Stimulated activated CD4-positive, alpha-beta T cell treated with anti-CD3 and anti-CD28 coated beads, TNF-alpha, amount 100 ng/mL, for 48 hours (primary cell): ENCODE data around the gene CLASP2.
"Not testable (repeated sequence)": the region's sequence is repeated elsewhere in the genome, so short reads cannot be mapped to it uniquely, and the experiment has no call there.

Experiments
- DNase-seq, 3 donors: peaks; one replicate each; pipeline ENCODE4 v3.0.0-alpha.2; 2020; ENCODE audit warnings: low read depth in 3 of 3

CLASP2 gene

DNA sequence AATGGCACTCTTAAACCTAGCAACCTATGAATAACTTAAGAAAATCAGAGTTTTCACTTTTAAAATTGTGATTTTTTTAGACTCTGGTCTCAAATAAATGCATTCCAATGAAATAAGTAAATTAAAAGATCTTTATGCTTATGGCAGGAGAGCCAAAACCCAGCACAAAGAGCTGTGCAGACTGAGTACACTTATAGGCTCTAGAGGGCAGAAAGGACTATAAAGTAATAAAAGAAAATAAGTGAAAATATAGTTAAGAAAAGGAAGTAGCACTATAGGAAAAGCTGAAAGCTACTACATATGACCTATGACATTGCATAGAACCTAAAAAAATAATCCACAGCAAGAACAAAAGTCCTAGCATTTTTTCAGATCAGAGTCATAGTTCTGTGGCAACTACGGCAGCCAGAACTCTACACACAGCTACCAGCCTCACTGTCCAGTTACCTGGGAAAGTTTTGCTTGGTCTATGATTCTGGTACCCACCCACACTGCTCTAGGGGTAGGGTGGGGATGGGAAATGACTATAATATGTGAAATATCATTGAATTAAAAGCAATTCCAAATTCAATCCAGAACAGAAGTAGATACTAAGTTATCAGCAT lies 30.5 kb downstream of the CLASP2 start:
- no peak for DNase-seq

- no peak for DNase-seq
These were observed 35.3 kb downstream of the CLASP2 start for GRCh38 chr3:33682770-33683169.

- no peak for DNase-seq
These were observed 36.4 kb downstream of the CLASP2 start for GRCh38 chr3:33681667-33682066.

- no peak for DNase-seq
These were observed 40.0 kb downstream of the CLASP2 start for GRCh38 chr3:33678073-33678472.

DNA sequence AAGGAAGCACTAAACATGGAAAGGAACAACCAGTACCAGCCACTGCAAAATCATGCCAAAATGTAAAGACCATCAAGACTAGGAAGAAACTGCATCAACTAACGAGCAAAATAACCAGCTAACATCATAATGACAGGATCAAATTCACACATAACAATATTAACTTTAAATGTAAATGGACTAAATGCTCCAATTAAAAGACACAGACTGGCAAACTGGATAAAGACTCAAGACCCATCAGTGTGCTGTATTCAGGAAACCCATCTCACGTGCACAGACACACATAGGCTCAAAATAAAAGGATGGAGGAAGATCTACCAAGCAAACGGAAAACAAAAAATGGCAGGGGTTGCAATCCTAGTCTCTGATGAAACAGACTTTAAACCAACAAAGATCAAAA lies 44.6 kb downstream of the CLASP2 start:
- DNase-seq: not testable (repeated sequence)

DNA sequence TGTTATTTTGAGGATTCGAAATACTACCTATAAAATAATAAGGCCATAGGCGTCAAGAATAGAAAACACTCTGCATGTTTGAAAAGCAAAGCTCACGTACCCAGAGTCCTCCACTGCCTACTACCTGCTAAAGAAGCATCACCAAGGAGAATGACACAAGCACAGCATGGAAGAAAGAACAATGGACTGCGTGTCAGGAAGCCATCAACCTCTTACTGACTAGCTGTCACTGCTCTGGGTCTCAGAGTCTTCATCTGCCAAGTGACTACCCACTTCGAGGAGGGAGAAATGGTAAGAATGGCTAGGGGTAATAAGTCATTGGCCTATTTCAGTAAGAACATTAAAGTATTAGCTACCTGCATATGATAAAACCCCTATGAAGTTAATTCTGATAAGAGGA lies 49.4 kb downstream of the CLASP2 start:
- DNase-seq: no peak

DNA sequence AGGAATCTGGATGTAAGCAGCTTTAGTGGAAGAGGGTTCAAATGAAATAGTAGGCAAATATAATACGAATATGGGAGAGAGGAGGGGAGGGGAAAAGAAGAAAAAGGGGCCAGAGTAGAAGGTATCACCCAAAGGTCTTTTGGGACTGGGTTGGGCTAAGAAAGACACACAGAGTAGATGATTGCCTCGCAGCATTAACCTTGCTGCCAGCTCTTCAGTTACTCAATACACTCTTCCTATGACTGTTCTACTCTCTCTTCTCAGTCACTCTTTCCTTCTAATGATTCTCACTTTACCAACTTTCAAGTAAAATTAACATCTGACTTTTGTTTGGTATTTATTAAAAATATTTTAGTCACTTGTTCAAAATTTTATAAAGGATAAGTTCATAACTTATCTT lies 52.8 kb downstream of the CLASP2 start:
- no peak for DNase-seq

GRCh38 chr3:33664195-33664594 lies 53.9 kb downstream of the CLASP2 start:
- no peak for DNase-seq

- no peak for DNase-seq
These were observed 55.0 kb downstream of the CLASP2 start for GRCh38 chr3:33663042-33663441.

GRCh38 chr3:33659856-33660434 lies 58.1 kb downstream of the CLASP2 start:
- no peak for DNase-seq

DNA sequence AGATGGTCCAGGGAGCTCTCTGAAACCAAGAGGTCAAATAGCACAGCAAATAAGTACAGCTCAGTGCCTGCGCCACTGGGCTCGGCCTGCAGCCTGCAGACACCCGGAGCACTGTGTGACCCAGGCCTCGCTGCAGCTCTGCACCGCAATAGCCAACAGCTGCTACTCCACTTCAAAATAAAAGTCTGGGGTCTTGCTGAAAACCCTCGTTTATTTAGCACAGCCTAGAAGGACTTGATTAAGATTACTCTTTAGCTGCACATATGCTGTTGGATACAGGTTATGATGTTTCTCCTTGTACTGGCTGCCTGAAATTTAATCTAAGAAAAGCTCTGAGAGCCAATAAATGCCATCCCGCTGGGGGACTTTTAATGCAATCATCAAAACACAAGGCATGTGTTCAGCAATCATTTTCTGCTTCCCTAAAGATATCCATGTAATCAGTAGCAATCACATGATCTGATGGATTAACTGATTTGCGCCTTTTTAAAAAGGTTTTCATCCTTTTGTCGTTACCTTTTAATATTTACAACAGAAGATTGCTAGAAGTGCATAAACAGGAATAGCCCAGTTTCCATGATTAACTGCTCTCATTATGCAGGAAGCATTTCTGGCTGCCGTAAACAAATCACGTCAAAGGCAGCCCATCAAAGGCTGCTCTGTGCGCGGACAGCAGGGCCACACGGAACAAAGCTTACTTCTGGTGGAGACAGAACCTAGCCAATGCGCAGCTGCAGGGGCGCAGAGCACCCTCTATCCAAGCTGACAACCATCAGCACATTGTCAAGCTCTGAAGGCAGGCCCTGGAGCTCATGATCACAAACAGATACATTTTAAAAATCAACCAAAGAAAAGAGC lies 58.8 kb downstream of the CLASP2 start:
- DNase-seq: no peak

DNA sequence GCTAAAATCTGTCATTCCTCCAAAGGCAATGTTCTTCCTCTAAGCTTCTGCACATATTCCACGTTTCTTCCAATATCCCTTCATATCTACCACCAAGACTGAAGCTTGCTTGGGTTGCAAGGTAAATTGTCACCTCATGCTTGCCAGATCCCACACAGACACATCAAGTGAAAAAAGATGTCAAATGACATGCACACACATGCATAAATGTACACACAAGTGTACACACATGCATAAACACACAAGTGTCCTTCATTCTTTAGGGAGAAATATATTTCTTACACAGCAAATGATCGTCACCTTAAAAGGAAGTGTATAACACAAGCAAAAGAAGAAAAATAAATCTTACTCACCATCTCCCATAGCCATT lies 59.4 kb downstream of the CLASP2 start:
- no peak for DNase-seq

GRCh38 chr3:33658039-33658438 lies 60.0 kb downstream of the CLASP2 start:
- no peak for DNase-seq

GRCh38 chr3:33652736-33653135 lies 65.3 kb downstream of the CLASP2 start:
- no peak for DNase-seq

DNA sequence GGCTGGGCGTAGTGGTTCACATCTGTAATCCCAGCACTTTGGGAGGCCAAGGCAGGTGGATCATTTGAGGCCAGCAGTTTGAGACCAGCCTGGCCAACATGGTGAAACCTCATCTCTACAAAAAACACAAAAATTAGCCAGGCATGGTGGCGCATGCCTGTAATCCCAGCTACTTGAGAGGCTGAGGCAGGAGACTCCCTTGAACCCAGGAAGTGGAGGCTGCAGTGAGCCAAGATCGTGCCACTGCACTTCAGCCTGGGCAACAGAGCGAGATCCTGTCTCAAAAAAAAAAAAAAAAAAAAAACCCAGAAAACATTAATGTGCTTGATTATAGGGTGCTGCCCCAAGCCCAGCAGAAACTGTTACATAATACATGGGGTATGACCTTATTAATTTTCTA lies 67.0 kb downstream of the CLASP2 start:
- not testable (repeated sequence) for DNase-seq

GRCh38 chr3:33650495-33650894 lies 67.6 kb downstream of the CLASP2 start:
- DNase-seq: no peak

GRCh38 chr3:33648793-33649192 lies 69.3 kb downstream of the CLASP2 start:
- DNase-seq: no peak

DNA sequence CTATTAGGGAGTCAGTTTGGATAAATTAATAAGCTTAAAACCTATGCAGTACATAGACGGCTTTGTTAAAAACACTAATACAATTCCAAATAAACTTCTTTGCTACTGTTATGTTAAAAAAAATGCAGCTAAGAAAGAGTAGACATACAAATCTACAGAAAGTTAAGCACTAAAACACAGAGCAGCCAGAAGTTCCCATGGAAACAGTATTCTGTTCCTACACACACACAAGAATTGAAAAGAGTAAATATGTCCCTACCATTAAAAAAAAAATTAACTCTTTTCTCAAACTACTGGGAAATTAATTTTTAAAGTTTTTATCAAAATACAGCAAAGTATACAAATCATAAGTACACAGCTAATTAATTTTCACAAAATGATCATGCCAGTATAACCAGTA lies 71.6 kb downstream of the CLASP2 start:
- DNase-seq: no peak

- peak in 2 of 3 donors; percentile 3 to 11 for DNase-seq
These were observed 72.9 kb downstream of the CLASP2 start for GRCh38 chr3:33645060-33645647.

- no peak for DNase-seq
These were observed 73.5 kb downstream of the CLASP2 start for GRCh38 chr3:33644582-33644981.

GRCh38 chr3:33642806-33643205 lies 75.2 kb downstream of the CLASP2 start:
- DNase-seq: no peak

DNA sequence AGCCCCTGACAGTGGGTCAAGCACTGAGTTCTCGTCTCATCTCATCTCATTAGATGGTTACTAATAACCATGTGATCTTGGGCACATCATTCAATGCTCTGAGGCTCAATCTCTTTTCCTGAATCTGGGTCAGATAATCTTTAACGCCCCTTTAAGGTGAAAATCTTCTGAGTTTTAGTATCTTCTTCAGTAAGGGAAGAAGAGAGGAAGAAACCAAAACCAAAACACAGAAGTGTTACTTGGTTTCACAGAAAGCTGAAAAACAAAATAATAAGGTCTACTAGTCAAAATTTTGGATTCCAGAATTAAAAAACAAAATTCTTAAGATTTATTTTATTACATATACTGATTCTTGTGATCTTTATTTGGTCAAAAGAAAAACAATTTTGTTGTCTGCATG lies 78.2 kb downstream of the CLASP2 start:
- DNase-seq: no peak

GRCh38 chr3:33637482-33637881 lies 80.6 kb downstream of the CLASP2 start:
- DNase-seq: no peak
